NCI-H187 (cell line): Measurements from ENCODE around the gene OXSM.

Experiments
- DNase-seq, 2 experiments: peaks; one replicate each; lab custom pipeline; 2025; lab: John Stamatoyannopoulos, UW

Gene OXSM

GRCh38 chr3:25789596-25790556 is at the start of gene OXSM:
Gene OXSM, plus strand, starts transcription at chr3:25790090. Its CDS starts 931 bp downstream, at chr3:25791021.
- peak; percentile 60 to 68 for DNase-seq

DNA sequence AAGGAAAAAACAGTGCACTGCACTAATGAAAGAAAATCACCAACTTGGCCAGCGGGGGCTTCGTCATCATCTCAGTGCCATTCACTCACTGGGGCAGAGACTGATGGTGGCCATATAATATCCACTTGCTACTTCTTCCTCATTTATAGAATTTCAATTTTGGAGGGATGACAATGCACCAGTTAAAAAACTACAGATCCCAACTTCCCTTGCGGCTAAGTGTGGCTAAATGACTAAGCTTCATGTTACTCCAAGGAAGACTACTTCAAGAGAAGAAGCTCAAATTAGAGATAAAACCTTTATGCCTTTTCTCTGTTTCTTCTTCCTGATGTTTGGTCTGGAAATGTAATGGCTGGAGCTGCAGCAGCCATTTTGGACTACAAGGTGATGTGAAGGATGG is 45.4 kb upstream of the OXSM start:
- no peak for DNase-seq

DNA sequence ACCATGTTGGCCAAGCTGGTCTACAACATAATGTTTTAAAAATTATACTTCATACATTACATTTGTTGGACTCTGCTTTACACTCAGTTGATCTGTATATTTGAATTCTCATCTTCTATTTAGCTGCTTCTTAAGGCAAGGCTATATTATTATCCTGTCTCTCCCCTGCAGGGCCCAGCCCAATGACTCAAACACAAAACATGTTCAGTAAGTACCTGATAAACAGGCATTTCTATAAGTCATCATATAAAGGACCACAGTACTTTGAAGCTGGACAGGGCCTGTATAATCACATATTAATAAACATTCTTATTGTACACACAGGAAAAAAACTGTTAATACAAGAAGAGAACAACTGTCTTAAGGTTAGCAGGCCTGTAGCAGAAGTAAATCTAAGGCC is 42.9 kb upstream of the OXSM start:
- DNase-seq, result no peak

- DNase-seq, result no peak
Measured at GRCh38 chr3:25748189-25748588, 41.7 kb upstream of the OXSM start.

- no peak for DNase-seq
Measured at GRCh38 chr3:25749031-25749581, 40.8 kb upstream of the OXSM start.

DNA sequence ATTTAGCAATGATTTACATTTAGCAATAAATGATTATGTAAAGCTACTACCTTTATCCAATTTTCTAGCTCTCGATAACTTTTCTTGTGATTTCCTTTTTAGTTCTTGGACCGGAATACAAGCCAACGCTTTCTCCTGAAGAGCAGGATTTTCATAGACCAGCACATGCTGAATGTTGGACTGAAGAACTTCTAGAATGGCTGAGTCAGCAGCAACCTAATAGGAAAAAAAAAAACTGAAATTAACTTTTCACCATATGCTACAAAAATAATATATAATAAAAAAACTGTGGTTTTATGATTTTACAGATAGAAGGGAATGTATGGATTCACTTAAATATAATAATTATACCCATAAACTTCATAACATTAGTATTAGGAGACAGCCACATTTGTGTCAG is 38.8 kb upstream of the OXSM start:
- no peak for DNase-seq

DNA sequence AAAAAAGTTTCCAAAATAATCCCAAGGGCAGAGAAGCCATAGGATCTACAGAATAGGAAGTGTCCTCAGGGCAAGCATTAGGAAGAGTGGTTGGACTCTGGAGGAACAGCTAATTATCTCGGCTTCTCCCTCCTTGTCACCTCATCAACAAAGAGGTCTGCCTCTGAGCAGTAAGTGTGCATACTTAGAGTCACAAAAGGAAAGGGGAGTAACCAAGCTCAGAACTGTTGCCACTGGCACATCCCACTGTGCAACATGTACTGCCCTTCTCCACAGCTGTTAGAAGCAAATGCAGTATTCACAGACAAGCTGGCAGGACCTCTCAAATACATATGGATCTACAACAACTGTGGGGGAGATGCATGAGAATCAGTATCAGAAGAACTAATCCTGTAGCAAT is 38.2 kb upstream of the OXSM start:
- DNase-seq, result no peak

- DNase-seq, result no peak
Measured at GRCh38 chr3:25768851-25769250, 21.0 kb upstream of the OXSM start.

- no peak for DNase-seq
Measured at GRCh38 chr3:25775936-25776335, 14.0 kb upstream of the OXSM start.

DNA sequence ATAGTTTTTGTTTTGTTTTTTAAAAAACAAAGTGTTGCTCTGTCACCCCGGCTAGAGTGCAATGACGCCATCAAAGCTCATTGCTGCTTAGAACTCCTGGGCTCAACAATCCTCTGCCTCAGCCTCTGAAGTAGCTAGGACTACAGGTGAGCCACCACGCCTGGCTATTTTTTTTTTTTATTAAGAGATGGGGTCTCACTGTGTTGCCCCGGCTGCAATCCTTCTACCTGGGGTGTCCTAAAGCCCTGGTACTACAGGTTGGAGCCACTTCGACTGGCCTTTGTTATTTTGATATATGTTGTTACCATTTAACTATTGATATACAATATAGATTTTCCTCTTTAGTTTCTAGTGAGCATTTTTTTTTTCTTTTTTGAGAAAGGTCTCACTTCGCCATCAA is 9.3 kb upstream of the OXSM start:
- no peak for DNase-seq

- no peak for DNase-seq
Measured at GRCh38 chr3:25781145-25781757, 8.6 kb upstream of the OXSM start.

DNA sequence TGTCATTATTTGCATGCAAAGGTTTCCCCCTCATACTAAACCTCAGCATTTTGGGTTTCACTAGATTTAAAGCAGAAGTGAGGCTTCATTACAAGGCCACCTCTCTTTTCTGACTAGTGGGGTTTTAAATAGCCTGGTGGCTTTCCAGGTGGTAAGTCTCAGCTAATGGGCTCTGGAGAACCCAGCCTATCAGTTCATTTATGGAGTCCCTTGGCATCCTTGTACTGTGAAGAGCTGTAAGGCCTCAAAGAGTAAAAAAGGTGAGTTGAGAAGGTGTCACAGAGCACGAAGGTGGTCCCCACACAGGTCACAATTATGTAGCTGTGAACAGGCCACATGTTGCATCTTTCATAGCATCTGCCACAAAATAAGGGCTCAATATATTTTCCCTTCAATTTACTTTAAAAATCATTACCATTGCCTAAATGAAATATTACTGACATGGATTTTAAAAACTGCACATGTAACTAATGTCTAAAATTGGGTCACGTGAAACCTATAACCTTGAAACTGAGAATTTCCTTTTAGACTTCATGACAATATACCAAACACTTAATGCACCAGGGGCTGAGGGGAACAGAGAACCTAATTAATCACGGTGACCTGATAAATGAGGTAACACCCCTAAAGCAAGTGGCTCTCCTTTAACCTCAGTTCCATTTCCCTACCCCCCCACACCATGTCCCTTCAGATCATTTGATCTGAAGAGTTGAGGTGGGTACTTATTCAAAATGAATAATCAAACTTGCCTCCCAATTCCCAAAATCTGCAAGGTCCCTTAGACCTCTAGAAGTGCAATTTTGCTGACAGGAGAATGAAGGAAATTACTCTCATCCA is 7.9 kb upstream of the OXSM start:
- DNase-seq, result no peak

GRCh38 chr3:25782636-25782937 is 7.3 kb upstream of the OXSM start:
- DNase-seq, result no peak

DNA sequence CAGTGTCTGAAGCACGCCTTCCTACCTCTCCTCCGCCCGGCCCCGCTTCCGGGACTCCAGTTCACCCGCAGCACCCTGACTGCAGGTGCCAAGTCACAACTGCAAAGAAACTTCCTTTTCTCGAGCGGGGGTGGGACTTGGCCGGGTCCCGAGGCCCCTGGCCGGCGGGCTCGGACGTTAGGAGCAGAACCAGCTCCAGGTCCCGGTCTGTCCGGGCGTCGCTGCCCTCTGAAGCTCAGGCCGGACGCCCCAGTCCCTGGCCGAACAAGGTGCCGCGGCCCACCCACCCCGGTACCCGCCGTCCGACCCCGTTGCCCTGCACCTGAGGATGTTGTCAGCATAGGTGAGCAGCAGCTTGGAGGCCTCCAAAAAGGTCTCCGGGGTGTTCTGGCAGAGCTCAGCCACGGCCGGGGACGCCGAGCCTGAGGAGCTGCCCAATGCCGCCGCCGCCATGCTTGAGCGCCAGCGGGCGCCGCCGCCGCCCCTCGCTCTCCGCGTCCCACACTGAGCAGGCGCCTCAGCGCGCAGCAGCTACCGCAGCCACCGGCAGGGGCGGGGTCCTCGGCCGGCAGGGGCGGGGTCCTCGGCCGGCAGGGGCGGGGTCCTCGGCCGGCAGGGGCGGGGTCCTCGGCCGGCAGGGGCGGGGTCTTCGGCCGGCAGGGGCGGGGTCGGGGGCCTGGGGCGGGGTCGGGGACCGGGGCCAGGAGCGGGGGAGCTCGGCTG is 6.8 kb upstream of the OXSM start, which contains the start of gene NGLY1:
Gene NGLY1 (minus strand): TSS at position 506 of the 723 bp plus-strand sequence. CDS start 53 bp downstream, at position 453.
- DNase-seq, result peak in 1 of 2 experiments; percentile 23

GRCh38 chr3:25783661-25784512 is 6.0 kb upstream of the OXSM start:
- peak in 1 of 2 experiments; percentile 21 for DNase-seq

- DNase-seq, result no peak
Measured at GRCh38 chr3:25784971-25785370, 4.9 kb upstream of the OXSM start.

- DNase-seq, result no peak
Measured at GRCh38 chr3:25785826-25786225, 4.1 kb upstream of the OXSM start.

GRCh38 chr3:25787689-25788088 is 2.2 kb upstream of the OXSM start:
- DNase-seq, result no peak

DNA sequence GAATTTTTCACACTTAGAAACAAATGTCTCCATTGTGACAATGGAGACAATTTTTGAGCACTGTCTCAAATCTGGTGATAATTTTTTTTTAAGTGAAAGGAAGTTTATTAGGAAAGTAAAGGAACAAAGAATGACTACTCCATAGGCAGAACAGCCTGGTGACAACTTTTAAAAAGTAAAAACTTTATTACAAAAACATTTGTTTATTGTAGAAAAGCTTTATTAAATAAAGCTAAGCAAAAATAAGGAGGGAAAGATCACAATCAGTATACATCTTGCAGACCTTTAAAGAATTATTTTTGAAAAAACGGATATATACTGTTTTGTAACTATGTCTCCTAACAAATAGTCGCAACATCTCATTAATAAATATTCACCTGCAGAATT is 688 bp upstream of the OXSM start:
- no peak for DNase-seq

GRCh38 chr3:25801786-25802185 is 11.9 kb downstream of the OXSM start:
- DNase-seq, result no peak

GRCh38 chr3:25803833-25804232 is 13.9 kb downstream of the OXSM start:
- no peak for DNase-seq
